ENCODE results near the gene EGLN1.

Gene EGLN1

GRCh38 chr1:231420299-231420958 is 1.7 kb downstream of the EGLN1 start:
- H3K4me3 ChIP-seq (ENCODE audit: control insufficient read depth, low read depth, low read length): peak overlapping the region; percentile 81
- TF ChIP-seq CTCF (IDR thresholded peaks at IDR 0.05; ENCODE audit: control insufficient read depth, insufficient read depth, low read depth, low read length, missing control alignments): no peak
- no peak for DNase-seq (ENCODE audit: low read depth)

GRCh38 chr1:231419738-231420298 is 2.3 kb downstream of the EGLN1 start:
- no peak for DNase-seq (ENCODE audit: low read depth)
- H3K4me3 ChIP-seq (ENCODE audit: control insufficient read depth, low read depth, low read length): peak overlapping the region; percentile 81
- TF ChIP-seq CTCF (IDR thresholded peaks at IDR 0.05; ENCODE audit: control insufficient read depth, insufficient read depth, low read depth, low read length, missing control alignments): no peak

- H3K4me3 ChIP-seq (ENCODE audit: control insufficient read depth, low read depth, low read length): peak overlapping the region; percentile 81
- no peak for DNase-seq (ENCODE audit: low read depth)
- no peak for TF ChIP-seq CTCF (IDR thresholded peaks at IDR 0.05; ENCODE audit: control insufficient read depth, insufficient read depth, low read depth, low read length, missing control alignments)
Measured at GRCh38 chr1:231419147-231419546, 2.9 kb downstream of the EGLN1 start.

GRCh38 chr1:231418741-231419107 is 3.4 kb downstream of the EGLN1 start:
- no peak for TF ChIP-seq CTCF (IDR thresholded peaks at IDR 0.05; ENCODE audit: control insufficient read depth, insufficient read depth, low read depth, low read length, missing control alignments)

GRCh38 chr1:231418101-231418740 is 3.9 kb downstream of the EGLN1 start:
- no peak for TF ChIP-seq CTCF (IDR thresholded peaks at IDR 0.05; ENCODE audit: control insufficient read depth, insufficient read depth, low read depth, low read length, missing control alignments)
- no peak for DNase-seq (ENCODE audit: low read depth)
- no peak overlapping the region for H3K4me3 ChIP-seq (ENCODE audit: control insufficient read depth, low read depth, low read length)

More at GRCh38 chr1:231418741-231419107, 3.4 kb downstream of the EGLN1 start:
- no peak overlapping the region; the same call in 1 of the 2 replicates for H3K4me3 ChIP-seq (ENCODE audit: control insufficient read depth, low read depth, low read length)
- DNase-seq (ENCODE audit: low read depth): no peak

GRCh38 chr1:231417513-231417912 is 4.6 kb downstream of the EGLN1 start:
- no peak for DNase-seq (ENCODE audit: low read depth)
- no peak overlapping the region for H3K4me3 ChIP-seq (ENCODE audit: control insufficient read depth, low read depth, low read length)
- TF ChIP-seq CTCF (IDR thresholded peaks at IDR 0.05; ENCODE audit: control insufficient read depth, insufficient read depth, low read depth, low read length, missing control alignments): no peak

All from AG09309 (cell line).